Measurements from ENCODE around the gene RPS27L.
"Not testable (repeated sequence)": the region's sequence is repeated elsewhere in the genome, so short reads cannot be mapped to it uniquely, and the experiment has no call there.

DNA sequence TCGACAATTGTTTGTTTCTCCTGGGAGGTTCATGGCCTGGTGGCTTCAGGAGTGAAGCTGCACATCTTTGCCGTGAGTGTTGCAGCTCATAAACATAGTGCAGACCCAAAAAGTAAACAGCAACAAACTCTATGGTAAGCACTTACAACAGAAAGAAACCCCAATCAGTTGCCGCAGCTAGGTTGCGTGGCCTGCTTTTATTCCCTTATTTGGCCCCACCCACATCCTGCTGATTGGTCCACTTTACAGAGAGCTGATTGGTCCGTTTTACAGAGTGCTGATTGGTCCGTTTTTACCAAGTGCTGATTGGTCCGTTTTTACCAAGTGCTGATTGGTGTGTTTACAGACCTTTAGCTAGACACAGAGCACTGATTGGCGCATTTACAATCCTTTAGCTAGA is 51.9 kb downstream of the RPS27L start:
- TF ChIP-seq EZH2 (IDR thresholded peaks at IDR 0.05); POLR2AphosphoS5 (IDR thresholded peaks at IDR 0.05; ENCODE audit: borderline replicate concordance, low read depth, low read length); FOXP2 (optimal IDR thresholded peaks at IDR 0.05; ENCODE audit: control extremely low read depth, extremely low read length, insufficient read depth): not testable (repeated sequence)
